Upper lobe of left lung (tissue), 4 donors: Measurements from ENCODE around the gene KRT13.

ENCODE experiments used
- EP300 ChIP-seq, 4 donors: sonication (generic); formaldehyde crosslinking; IDR thresholded peaks; one replicate each; pipeline ENCODE4 v1.5.1; 2017; ENCODE audit warnings: antibody characterized with exemption in 4 of 4, control low read depth in 2 of 4
- POLR2A ChIP-seq, 4 donors: fragments of 450-650 bp; IDR thresholded peaks; one replicate each; pipeline ENCODE4 v1.5.1; 2016 to 2017; ENCODE audit warnings: antibody characterized with exemption in 4 of 4, mild to moderate bottlenecking in 2 of 4
- POLR2AphosphoS5 ChIP-seq, 2 donors: sonication (generic); formaldehyde crosslinking; IDR thresholded peaks; one replicate each; pipeline ENCODE4 v1.5.1; 2017; ENCODE audit warnings: antibody characterized with exemption in 2 of 2
- TF ChIP-seq, protein P1 (sequence below), 6 experiments: fragments of 450-650 bp in 4 of 6; fragments of 200-600 bp in 2 of 6; sonication (generic) in 2 of 6; IDR thresholded peaks; one replicate each; pipeline ENCODE4 v1.5.1; 2016 to 2019; ENCODE audit warnings: antibody characterized with exemption in 6 of 6

DNA sequence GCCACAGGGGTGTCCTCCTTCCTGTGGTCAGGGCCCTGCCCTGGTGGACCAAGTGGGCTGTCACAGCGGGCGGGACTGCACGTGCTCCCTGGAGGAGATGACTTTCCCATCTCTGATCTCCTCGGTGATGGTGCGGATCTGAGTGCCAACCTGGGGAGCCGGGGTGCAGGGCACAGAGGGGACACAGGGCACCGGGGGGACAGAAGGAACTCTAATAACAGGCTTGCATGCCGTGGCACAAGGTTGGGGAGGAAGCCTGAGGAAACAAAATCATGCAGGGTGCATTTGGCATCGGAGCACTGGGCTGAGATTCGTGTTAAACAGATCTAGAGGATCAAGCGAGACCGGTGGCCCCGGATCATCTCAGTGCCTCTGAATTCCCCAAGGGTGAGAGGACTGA, 19.1 kb downstream of the KRT13 start:
- TF ChIP-seq, protein P1, sequence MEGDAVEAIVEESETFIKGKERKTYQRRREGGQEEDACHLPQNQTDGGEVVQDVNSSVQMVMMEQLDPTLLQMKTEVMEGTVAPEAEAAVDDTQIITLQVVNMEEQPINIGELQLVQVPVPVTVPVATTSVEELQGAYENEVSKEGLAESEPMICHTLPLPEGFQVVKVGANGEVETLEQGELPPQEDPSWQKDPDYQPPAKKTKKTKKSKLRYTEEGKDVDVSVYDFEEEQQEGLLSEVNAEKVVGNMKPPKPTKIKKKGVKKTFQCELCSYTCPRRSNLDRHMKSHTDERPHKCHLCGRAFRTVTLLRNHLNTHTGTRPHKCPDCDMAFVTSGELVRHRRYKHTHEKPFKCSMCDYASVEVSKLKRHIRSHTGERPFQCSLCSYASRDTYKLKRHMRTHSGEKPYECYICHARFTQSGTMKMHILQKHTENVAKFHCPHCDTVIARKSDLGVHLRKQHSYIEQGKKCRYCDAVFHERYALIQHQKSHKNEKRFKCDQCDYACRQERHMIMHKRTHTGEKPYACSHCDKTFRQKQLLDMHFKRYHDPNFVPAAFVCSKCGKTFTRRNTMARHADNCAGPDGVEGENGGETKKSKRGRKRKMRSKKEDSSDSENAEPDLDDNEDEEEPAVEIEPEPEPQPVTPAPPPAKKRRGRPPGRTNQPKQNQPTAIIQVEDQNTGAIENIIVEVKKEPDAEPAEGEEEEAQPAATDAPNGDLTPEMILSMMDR (IDR thresholded peaks at IDR 0.05): no peak
- no peak for TF ChIP-seq POLR2A (IDR thresholded peaks at IDR 0.05)
- no peak for TF ChIP-seq EP300 (IDR thresholded peaks at IDR 0.05)
- no peak for TF ChIP-seq POLR2AphosphoS5 (IDR thresholded peaks at IDR 0.05)
